HG02938 (cell line): ENCODE results near the gene ACSS3.

Experiments used
- ATAC-seq: cut with Tn5 transposase; IDR thresholded peaks from one replicate; pipeline ENCODE4 v1.9.1; 2021; ENCODE audit warnings: mild to moderate bottlenecking, moderate library complexity; ENCODE audit not compliant: unreplicated experiment

The ACSS3 gene

GRCh38 chr12:81221681-81222080 lies 143.8 kb downstream of the ACSS3 start:
- no peak for ATAC-seq

GRCh38 chr12:81222846-81223592 lies 145.1 kb downstream of the ACSS3 start:
- ATAC-seq, result no peak

- no peak for ATAC-seq
Measured at GRCh38 chr12:81224626-81225025, 146.7 kb downstream of the ACSS3 start.

DNA sequence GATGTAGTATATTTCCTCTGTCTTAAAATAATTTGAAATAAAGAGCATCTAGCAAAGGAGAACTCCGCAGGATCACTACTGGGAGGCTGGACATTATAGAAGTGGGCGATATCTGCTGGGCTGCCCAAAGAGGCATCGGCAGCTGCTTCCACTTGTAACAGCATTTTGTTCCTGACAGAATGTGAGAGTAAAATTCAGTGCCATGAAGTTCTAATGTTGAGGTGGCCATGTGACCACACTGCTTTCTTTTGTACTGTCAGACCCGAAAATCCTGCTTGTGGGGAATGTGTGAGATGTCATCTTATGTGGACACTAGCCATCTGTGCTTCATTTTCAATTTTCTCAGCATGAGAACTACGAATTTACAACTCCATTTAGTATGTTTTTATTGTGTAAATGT lies 151.9 kb downstream of the ACSS3 start:
- ATAC-seq, result no peak

GRCh38 chr12:81231574-81232368 lies 153.9 kb downstream of the ACSS3 start:
- no peak for ATAC-seq

GRCh38 chr12:81245458-81245857 lies 167.6 kb downstream of the ACSS3 start:
- ATAC-seq, result no peak

- no peak for ATAC-seq
Measured at GRCh38 chr12:81245907-81246570, 168.2 kb downstream of the ACSS3 start.

DNA sequence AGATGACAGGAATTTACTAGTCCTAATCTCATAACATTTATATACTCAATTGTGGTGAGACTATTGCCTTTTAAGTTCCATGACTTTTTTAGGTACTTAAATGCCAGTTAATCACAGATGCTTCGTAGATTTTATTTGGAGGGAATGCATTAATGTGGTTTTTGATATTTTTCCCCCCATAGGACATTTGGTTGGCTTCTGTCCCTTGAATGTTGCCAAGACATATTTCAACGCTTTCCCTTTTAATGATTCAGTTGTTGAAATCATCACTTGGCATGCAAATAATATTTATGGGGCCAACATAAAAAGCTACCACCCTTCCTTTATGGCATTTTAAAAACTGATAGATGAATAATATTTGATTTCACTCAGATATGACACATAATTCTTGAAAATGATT lies 172.1 kb downstream of the ACSS3 start:
- ATAC-seq, result no peak

DNA sequence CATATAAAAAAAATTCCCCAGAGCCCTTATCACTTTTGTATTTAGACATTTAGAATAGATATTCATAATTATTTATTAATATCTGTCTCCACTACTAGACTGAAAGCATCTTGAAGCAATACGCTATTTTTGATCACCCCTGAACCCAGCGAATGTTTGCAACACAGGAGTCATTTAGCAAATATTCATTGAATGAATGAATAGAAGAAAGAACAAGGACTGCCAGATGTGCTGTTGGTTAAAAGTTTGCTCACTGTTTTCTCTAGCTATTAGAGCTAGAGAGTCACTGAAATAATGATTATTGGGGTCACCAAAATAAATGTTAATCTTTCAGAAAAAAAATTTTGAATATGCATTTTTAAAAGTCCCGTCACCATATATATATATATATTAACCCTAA lies 174.3 kb downstream of the ACSS3 start:
- no peak for ATAC-seq

DNA sequence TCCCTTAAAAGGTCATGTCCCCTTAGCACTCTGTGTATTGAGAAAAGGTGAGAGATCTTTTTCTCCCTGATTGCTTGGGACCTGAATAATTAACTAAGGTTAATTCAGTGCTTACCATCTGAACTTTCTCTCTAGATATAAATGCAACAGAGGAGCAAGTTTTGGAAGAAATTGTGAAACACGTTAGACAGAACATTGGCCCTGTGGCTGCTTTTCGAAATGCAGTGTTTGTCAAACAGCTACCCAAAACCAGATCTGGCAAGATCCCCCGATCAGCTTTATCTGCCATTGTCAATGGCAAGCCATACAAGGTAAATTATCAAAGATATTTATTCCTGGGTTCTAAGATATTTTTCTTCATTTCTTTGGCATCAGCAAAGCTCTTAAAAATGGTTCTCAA lies 175.5 kb downstream of the ACSS3 start:
- ATAC-seq, result no peak

- no peak for ATAC-seq
Measured at GRCh38 chr12:81255456-81255855, 177.6 kb downstream of the ACSS3 start.

DNA sequence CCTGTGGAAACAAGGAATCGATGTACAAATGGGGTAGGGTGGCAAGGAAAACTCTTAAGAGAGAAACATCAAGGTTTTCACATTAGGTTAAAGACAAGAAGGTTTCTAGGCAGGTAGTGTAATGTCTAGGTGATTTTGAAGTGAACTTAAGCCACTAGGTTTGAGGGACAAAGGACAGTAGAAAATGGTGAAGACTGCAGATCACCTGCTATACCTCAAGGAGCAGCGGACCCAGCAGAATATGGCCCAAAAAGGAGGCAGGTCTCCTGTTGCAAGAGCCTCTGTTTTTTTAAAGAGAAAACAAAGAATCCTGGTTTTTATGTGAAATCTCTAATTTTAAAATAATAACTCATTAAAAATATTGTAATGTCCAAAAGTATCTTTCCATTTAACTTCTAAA lies 178.1 kb downstream of the ACSS3 start:
- no peak for ATAC-seq

- ATAC-seq, result no peak
Measured at GRCh38 chr12:81257947-81258551, 180.2 kb downstream of the ACSS3 start.

DNA sequence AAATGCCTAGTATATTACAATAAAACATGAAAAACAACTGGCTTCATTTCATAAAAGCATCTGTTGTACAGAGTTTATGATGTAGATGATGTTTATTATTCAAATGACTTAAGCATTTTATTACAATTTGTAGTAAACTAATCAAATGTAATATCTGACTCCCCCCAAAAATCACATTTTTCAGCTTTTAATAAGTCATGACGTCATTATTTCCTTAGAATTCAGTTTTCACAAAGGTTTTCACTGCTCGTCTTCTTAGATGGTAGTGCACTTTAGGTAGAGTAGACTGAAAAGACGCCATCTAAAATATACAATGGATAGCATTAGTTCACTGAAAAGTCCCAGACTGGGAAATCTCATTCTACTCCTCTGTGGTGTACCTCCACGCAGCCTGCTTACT lies 181.5 kb downstream of the ACSS3 start:
- ATAC-seq, result no peak

- no peak for ATAC-seq
Measured at GRCh38 chr12:81261508-81262207, 183.8 kb downstream of the ACSS3 start.

DNA sequence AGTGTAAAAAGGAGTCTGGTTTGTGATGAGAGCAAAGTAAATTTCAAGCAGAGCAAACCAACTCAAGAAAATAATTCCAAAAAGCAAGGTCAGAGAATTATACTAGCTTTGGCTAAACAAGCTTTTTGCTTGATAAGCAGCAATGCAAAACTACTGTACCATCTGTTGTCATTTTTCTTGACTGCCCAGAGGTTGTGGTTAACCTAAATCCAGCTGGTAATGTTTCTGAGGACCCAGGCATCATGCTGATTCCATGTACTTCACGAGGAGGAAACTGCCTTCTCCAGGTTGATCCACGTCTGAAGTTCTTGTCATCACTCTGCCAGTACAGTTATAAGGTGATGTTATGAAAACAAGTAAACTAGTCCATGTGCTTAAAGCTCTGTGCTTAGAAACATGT lies 185.2 kb downstream of the ACSS3 start:
- ATAC-seq, result no peak

DNA sequence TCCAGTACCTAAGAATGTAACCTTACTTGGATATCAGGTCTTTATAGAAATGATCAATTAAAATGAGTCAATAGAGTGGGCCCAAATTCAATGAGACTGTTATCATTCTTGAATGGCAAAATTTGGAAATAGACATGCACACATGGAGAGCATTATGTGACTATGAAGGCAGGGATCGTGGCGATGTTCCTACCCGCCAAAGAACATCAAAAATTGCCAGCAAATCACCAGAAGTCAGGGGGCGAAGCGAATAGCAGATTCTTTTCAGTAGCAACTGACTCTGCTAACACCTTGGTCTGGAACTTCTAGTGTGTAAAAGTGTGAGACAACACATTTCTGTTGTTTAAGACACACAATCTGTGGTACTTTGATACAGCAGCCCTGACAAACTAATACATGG lies 192.5 kb downstream of the ACSS3 start:
- ATAC-seq, result no peak

DNA sequence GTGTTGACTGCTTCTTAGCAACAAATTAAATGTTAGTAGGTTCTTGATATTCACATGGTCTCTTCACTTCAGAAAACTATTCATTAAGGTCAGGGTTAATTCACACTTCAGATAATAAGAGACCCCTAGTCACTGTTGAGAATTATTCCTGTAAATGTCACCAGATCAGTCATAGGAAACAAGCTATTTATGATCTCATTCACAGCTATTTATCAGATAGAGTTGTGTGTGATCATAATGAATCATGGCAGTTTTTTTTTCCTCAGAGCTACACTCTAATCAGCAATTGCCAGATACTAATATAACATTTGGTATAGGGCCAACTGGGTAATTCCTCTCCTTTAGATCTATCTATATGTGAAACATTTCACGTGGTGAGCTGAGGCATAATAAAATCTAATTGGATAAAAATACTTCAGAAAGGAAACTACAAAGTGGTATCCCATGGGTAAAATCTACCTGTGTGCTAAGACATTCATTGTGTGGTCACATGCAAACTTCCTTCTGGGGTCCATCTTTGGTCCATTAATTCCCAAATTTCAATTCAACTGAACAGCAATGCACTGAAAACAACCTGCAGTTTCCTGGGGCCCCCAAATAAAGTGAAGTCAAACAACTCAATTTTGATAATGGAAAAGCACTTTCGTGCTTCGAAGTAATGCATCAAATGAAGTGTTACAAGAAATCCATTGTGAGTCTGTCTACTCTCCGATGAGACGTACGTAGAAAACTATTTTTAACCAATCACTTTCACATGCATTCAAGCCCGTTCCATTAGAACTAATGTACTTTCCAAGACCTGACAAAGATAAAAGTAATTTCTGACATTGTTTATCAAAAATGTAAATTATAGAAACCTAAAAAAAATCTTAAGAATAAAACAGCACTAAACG lies 197.0 kb downstream of the ACSS3 start:
- ATAC-seq, result no peak

- ATAC-seq, result no peak
Measured at GRCh38 chr12:81284137-81284536, 206.3 kb downstream of the ACSS3 start.

DNA sequence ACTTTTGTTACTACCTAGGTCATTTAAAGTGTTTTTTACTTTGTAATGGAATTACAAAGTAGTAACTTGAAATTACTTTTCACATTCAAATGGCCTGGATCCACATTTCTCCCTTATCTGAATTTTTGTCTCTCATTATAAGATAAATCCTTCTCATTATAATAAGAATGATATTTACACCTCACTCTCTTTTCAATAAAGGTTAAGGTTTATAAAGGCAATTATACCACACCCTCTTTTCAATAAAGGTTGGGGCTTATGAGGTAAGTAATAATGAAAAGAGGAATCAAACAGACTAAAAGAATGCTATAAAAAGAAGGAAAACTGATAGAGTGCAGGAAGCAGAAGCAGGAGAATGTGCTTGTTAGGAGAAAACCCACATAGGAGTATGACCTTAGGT lies 210.8 kb downstream of the ACSS3 start:
- ATAC-seq, result no peak
